Measurements from ENCODE around the gene PI4K2B. TPM values are rescaled to one million over a fixed set of nuclear protein-coding genes. Genes with fewer than 3 reads are reported as not detected.

PI4K2B gene
- total and polyA plus RNA-seq, 7 donors = 1.5 to 2.9 (median 2.2) TPM

DNA sequence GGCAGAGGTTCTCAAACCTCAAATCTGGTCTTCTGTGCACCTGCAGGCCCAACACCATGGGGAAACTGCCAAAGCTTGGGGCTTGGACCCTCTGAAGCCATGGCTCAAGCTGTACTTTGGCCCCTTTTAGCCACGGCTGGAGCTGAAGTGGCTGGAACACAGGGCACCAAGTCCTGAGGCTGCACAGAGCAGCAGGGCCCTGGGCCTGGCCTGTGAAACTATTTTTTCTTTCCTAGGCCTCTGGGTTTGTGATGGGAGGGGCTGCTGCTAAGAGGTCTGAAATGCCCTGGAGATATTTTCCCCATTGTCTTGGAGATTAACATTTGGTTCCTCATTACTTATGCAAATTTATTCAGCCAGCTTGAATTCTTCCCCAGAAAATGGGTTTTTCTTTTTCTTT is 18.3 kb upstream of the PI4K2B start:
- ATAC-seq (no peak), DNase-seq (no peak)
- intact Hi-C loops (cut with DNase I) = no loop called here
- H3K4me3 ChIP-seq = no peak overlapping the region
- H3K4me1 ChIP-seq = no peaks in the 10 kb centered on the region
- no peaks in the 10 kb centered on the region for H3K36me3 ChIP-seq (ENCODE audit: insufficient read depth in 1 of 2, low read depth in 1 of 2)
- H3K27me3 ChIP-seq (ENCODE audit: insufficient read depth in 3 of 3, low read length in 2 of 3) = no peaks in the 10 kb centered on the region
- WGBS, 3 donors = 79 to 85% (median 83%) methylated on average over 1 of the region's 1 CpG
- TF ChIP-seq, protein P1, sequence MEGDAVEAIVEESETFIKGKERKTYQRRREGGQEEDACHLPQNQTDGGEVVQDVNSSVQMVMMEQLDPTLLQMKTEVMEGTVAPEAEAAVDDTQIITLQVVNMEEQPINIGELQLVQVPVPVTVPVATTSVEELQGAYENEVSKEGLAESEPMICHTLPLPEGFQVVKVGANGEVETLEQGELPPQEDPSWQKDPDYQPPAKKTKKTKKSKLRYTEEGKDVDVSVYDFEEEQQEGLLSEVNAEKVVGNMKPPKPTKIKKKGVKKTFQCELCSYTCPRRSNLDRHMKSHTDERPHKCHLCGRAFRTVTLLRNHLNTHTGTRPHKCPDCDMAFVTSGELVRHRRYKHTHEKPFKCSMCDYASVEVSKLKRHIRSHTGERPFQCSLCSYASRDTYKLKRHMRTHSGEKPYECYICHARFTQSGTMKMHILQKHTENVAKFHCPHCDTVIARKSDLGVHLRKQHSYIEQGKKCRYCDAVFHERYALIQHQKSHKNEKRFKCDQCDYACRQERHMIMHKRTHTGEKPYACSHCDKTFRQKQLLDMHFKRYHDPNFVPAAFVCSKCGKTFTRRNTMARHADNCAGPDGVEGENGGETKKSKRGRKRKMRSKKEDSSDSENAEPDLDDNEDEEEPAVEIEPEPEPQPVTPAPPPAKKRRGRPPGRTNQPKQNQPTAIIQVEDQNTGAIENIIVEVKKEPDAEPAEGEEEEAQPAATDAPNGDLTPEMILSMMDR (IDR thresholded peaks at IDR 0.05) = no peak
- H3K27ac ChIP-seq = no peak overlapping the region
- peaks cover 11% of the 10 kb centered on the region for H3K9me3 ChIP-seq

DNA sequence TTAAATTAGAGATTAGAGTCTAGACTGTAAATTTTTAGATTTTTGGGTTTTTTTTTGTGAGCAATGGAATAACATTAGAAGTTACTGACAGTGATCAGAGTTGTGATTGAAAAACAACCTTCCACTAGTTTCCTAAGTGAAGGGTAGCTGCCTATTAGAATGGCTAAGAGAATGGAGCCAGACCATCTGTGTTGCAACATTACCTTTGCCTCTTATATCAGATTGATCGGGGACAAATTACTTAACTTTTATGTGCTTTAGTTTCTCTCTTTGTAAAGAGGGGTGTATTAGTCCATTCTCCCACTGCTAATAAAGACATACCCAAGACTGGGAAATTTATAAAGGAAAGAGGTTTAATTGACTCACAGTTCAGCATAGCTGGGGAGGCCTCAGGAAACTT is 12.5 kb upstream of the PI4K2B start:
- ATAC-seq (no peak), DNase-seq (no peak)
- WGBS, 3 donors = 94 to 97% (median 97%) methylated on average over 1 of the region's 1 CpG
- H3K36me3 ChIP-seq (ENCODE audit: insufficient read depth in 1 of 2, low read depth in 1 of 2) = no peaks in the 10 kb centered on the region
- intact Hi-C loops (cut with DNase I) = no loop called here
- TF ChIP-seq, protein P1 (IDR thresholded peaks at IDR 0.05) = no peak
- peaks cover 24% of the 10 kb centered on the region for H3K9me3 ChIP-seq
- H3K4me1 ChIP-seq = no peaks in the 10 kb centered on the region
- H3K27me3 ChIP-seq (ENCODE audit: insufficient read depth in 3 of 3, low read length in 2 of 3) = no peaks in the 10 kb centered on the region
- H3K27ac ChIP-seq = no peak overlapping the region
- no peak overlapping the region for H3K4me3 ChIP-seq

DNA sequence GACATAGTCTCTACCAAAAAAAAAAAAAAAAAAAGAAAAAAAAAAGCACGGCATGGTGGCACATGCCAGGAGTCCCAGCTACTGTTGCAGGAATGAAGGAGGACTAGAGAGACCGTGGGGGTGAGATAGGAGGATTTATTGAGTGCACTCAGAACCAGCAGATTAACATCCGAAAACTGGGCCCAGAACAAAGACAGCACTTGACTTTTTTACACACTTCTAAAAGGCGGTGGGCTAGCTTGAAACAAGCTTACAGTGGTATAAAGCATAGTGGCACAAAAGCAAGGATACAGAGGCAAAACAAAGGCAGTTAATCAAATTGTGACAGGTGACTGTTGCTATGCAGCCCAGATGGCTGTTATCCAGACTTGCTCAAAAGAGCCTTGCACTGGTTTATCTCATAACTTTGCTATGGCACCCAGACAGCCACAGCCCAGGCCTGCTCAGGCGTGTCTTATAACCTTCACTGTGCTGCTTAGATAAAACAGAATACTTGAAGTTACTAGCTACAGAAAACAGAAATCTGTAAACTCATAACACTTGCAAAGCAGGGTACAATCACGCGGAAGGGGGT is 9.9 kb upstream of the PI4K2B start:
- 82 to 86% (median 82%) methylated on average over 7 of the region's 7 CpGs for WGBS, 3 donors
- Histone ChIP-seq H3K4me1 (no peaks in the 10 kb centered on the region), H3K9me3 (peaks cover 32% of the 10 kb centered on the region), H3K27ac (no peak overlapping the region), H3K36me3 (ENCODE audit: insufficient read depth in 1 of 2, low read depth in 1 of 2) (no peaks in the 10 kb centered on the region), H3K4me3 (no peak overlapping the region), H3K27me3 (ENCODE audit: insufficient read depth in 3 of 3, low read length in 2 of 3) (no peaks in the 10 kb centered on the region)
- intact Hi-C loops (cut with DNase I) = no loop called here
- DNase-seq = no peak
- TF ChIP-seq, protein P1 (IDR thresholded peaks at IDR 0.05) = no peak
- no peak for ATAC-seq

DNA sequence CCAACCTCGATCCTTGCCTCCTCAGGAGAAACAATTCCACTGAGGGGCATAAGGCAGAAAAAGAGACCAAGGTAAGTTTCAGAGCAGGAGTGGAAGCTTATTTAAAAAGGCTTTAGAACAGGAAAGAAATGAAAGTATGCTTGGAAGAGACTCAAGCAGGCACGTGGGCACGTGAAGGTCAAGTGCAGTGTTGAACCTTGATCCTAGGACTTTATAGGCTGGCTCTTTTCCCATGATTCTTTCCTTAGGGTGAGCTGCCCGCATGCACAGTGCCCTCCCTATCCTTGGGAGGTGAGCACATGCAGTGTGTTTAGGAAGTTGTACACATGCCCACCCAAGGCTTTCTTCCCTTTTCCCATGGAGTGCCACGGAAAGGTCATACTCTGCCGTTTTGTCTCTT is 4.0 kb upstream of the PI4K2B start:
- WGBS, 3 donors = 80 to 82% (median 81%) methylated on average over 6 of the region's 6 CpGs
- no peak for ATAC-seq

More for the DNA sequence above, 4.0 kb upstream of the PI4K2B start:
- Histone ChIP-seq H3K4me1 (no peaks in the 10 kb centered on the region), H3K27ac (no peak overlapping the region), H3K9me3 (peaks cover 28% of the 10 kb centered on the region), H3K4me3 (no peak overlapping the region), H3K36me3 (ENCODE audit: insufficient read depth in 1 of 2, low read depth in 1 of 2) (no peaks in the 10 kb centered on the region), H3K27me3 (ENCODE audit: insufficient read depth in 3 of 3, low read length in 2 of 3) (no peaks in the 10 kb centered on the region)
- TF ChIP-seq, protein P1 (IDR thresholded peaks at IDR 0.05) = no peak
- intact Hi-C loops (cut with DNase I) = loop anchor here in 1 of 2 donors (5.0 kb wide), 1 partner anchor 58 kb away; no protein-coding TSS in a partner anchor
- DNase-seq = no peak

All from psoas muscle (tissue), 8 donors.